ENCODE measurements around the gene FAM117A.

DNA sequence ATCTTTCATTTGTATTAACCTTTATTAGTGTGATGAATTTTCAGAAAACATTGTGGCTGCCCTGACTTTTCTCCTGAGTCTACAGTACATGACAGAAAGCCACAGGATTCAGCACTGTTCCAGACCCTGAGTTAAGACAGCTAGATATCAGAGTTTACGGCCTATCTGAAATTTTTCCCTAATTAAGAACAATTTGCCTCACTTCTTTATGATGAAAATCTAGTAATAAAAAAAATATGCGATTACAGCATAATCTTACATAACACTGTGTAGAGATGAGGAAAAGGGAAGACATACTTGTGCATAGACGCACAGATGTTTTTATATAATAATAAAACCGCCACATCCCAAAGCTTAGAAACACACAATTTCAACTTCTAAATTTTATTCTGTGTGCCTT, 93.3 kb downstream of the FAM117A start:
- TF ChIP-seq EZH2 (IDR thresholded peaks at IDR 0.05) (no peak), POLR2AphosphoS5 (IDR thresholded peaks at IDR 0.05; ENCODE audit: borderline replicate concordance, low read depth, low read length) (no peak), FOXP2 (optimal IDR thresholded peaks at IDR 0.05; ENCODE audit: control extremely low read depth, extremely low read length, insufficient read depth) (no peak)

All from SK-N-MC (cell line).